GM12878 (cell line): Measurements from ENCODE around the gene RAD18. TPM values are rescaled to one million over a fixed set of nuclear protein-coding genes. Genes with fewer than 3 reads are reported as not detected.

Source experiments
- CEBPB ChIP-seq, 2 experiments: fragments of 150-350 bp in 1 of 2; IDR thresholded peaks; 2 replicates each; pipeline ENCODE4 v1.6.1; 2012 to 2014; ENCODE audit warnings: low read depth in 2 of 2, low read length in 2 of 2, borderline replicate concordance in 1 of 2, inconsistent platforms in 1 of 2
- EED ChIP-seq: sonication (generic); IDR thresholded peaks from 2 replicates; pipeline ENCODE4 v1.6.1; 2016; ENCODE audit warnings: antibody characterized with exemption, low read depth
- GATAD2B ChIP-seq: fragments of 450-650 bp; conservative IDR thresholded peaks from 2 replicates; pipeline ENCODE4 v1.6.1; 2017; ENCODE audit warnings: low read depth, mild to moderate bottlenecking, moderate library complexity
- JUNB ChIP-seq: IDR thresholded peaks from 2 replicates; pipeline ENCODE4 v1.6.1; 2016; ENCODE audit warnings: antibody characterized with exemption, mild to moderate bottlenecking
- MXI1 ChIP-seq: fragments of 150-350 bp; IDR thresholded peaks from 2 replicates; pipeline ENCODE4 v1.6.1; 2011; ENCODE audit warnings: low read depth, mild to moderate bottlenecking, inconsistent platforms, low read length, improper control_type of control experiment
- PML ChIP-seq: IDR thresholded peaks from 2 replicates; pipeline ENCODE4 v1.6.1; 2012; ENCODE audit warnings: low read length, inconsistent platforms
- TBL1XR1 ChIP-seq: IDR thresholded peaks from 2 replicates; pipeline ENCODE4 v1.6.1; 2012; ENCODE audit warnings: low read depth, low read length, improper control_type of control experiment
- TCF3 ChIP-seq: IDR thresholded peaks from 2 replicates; pipeline ENCODE4 v1.6.1; 2012; ENCODE audit warnings: low read depth, mild to moderate bottlenecking, low read length, borderline replicate concordance; ENCODE audit not compliant: insufficient read depth
- polyA plus RNA-seq, 11 experiments: library from polyadenylated mRNA; depleted of rRNA in 4 of 11; unstranded in 6 of 11; stranded (reverse) in 5 of 11; fragments of >200 nt; fragmentation: Nextera tagmentation in 4 of 11; fragmentation: Illumina TruSeq in 1 of 11; extraction: Ambion mirVana in 4 of 11; extraction: Trizol in 1 of 11; gene quantifications; 1 replicate in 1 of 11; 2 replicates in 10 of 11; pipeline versions ENCODE4 v1.2.1 to v1.2.3, GENCODE V29; 2011 to 2016; ENCODE audit warnings: inconsistent platforms in 2 of 11, missing spikeins in 2 of 11, low read depth in 1 of 11
- total RNA-seq, 4 experiments: library from RNA; depleted of rRNA in 3 of 4; stranded (reverse); fragments of >200 nt in 3 of 4; fragmentation: Illumina TruSeq in 1 of 4; extraction: Trizol in 1 of 4; gene quantifications; 2 replicates each; pipeline versions ENCODE4 v1.2.1 to v1.2.3, GENCODE V29; 2013 to 2021
- TF ChIP-seq, protein P1 (sequence below): fragments of 450-650 bp; formaldehyde crosslinking; IDR thresholded peaks from 2 replicates; pipeline ENCODE4 v1.5.0; 2022; ENCODE audit warnings: mild to moderate bottlenecking, missing genetic modification characterization
- TF ChIP-seq, protein P2 (sequence below): fragments of 450-650 bp; IDR thresholded peaks from 2 replicates; pipeline ENCODE4 v1.6.1; 2018; ENCODE audit warnings: mild to moderate bottlenecking, low read depth, moderate library complexity; ENCODE audit not compliant: partially characterized antibody
- TF ChIP-seq, protein P3 (sequence below): fragments of 450-650 bp; IDR thresholded peaks from 2 replicates; pipeline ENCODE4 v1.6.1; 2017; ENCODE audit warnings: mild to moderate bottlenecking, moderate library complexity
- TF ChIP-seq, protein P4 (sequence below): IDR thresholded peaks from 2 replicates; pipeline ENCODE4 v1.6.1; 2012; ENCODE audit warnings: mild to moderate bottlenecking, low read depth, low read length

RAD18 gene
- total and polyA plus RNA-seq, 10 of the 15 experiments (the other 5 are each of a cell fraction or from before 2014, with no cell fraction given) = 8.7 to 38.6 (median 19.2) TPM

DNA sequence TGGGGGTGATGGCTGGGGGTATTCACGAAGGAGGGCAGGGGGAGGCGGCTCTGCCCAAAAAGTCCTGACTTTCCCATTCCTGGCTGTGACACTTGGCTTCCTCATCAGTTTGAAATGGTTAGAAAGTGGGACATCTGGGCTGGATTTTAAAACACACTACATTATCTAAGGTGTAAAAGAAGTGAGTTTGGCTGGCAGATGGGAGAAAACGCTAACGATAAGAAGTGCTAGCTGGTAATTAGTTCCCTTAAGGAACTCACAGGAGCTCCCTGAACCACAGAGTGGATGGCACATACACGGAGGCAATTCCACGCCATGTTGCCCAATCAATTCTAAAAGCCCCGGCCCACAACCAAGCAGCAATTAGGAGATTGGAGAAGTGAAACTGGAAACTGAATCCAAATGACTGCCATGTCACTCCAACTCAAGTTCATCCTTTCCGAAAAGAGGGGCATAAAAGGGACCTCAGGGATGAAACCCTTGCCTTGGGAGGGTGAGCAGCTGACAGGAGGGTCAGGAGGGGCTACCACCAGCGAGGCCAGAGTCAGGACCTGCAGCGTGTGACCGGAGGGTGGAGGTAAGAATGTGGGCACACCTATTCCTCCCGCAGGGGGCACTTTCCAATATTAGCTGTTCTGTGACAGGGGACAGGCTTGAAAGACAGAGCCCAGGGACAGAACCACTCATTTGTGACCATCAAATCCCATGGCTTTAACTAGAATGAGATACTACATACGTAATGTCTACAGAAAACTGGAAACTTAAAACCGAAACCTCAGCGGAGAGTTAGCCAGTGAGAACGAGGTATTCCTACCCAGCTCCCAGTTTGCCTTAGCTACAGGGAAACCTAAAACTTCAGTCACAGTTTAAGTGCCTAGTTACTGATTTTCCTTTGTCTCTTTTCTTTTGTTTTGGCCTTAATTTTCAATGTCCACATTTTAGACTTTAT is 98.6 kb downstream of the RAD18 start (continued):
- TF ChIP-seq, protein P1, sequence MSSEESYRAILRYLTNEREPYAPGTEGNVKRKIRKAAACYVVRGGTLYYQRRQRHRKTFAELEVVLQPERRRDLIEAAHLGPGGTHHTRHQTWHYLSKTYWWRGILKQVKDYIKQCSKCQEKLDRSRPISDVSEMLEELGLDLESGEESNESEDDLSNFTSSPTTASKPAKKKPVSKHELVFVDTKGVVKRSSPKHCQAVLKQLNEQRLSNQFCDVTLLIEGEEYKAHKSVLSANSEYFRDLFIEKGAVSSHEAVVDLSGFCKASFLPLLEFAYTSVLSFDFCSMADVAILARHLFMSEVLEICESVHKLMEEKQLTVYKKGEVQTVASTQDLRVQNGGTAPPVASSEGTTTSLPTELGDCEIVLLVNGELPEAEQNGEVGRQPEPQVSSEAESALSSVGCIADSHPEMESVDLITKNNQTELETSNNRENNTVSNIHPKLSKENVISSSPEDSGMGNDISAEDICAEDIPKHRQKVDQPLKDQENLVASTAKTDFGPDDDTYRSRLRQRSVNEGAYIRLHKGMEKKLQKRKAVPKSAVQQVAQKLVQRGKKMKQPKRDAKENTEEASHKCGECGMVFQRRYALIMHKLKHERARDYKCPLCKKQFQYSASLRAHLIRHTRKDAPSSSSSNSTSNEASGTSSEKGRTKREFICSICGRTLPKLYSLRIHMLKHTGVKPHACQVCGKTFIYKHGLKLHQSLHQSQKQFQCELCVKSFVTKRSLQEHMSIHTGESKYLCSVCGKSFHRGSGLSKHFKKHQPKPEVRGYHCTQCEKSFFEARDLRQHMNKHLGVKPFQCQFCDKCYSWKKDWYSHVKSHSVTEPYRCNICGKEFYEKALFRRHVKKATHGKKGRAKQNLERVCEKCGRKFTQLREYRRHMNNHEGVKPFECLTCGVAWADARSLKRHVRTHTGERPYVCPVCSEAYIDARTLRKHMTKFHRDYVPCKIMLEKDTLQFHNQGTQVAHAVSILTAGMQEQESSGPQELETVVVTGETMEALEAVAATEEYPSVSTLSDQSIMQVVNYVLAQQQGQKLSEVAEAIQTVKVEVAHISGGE (CRISPR knock-in tag) = no peak
- TF ChIP-seq, protein P2, sequence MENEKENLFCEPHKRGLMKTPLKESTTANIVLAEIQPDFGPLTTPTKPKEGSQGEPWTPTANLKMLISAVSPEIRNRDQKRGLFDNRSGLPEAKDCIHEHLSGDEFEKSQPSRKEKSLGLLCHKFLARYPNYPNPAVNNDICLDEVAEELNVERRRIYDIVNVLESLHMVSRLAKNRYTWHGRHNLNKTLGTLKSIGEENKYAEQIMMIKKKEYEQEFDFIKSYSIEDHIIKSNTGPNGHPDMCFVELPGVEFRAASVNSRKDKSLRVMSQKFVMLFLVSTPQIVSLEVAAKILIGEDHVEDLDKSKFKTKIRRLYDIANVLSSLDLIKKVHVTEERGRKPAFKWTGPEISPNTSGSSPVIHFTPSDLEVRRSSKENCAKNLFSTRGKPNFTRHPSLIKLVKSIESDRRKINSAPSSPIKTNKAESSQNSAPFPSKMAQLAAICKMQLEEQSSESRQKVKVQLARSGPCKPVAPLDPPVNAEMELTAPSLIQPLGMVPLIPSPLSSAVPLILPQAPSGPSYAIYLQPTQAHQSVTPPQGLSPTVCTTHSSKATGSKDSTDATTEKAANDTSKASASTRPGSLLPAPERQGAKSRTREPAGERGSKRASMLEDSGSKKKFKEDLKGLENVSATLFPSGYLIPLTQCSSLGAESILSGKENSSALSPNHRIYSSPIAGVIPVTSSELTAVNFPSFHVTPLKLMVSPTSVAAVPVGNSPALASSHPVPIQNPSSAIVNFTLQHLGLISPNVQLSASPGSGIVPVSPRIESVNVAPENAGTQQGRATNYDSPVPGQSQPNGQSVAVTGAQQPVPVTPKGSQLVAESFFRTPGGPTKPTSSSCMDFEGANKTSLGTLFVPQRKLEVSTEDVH = no peak
- TF ChIP-seq TBL1XR1 (no peak), JUNB (no peak), CEBPB (IDR thresholded peaks at IDR 0.05; ENCODE audit: borderline replicate concordance in 1 of 2, low read depth in 2 of 2, low read length in 2 of 2) (no peak), EED (no peak), MXI1 (no peak), PML (no peak), GATAD2B (no peak), TCF3 (no peak)
- TF ChIP-seq, protein P3, sequence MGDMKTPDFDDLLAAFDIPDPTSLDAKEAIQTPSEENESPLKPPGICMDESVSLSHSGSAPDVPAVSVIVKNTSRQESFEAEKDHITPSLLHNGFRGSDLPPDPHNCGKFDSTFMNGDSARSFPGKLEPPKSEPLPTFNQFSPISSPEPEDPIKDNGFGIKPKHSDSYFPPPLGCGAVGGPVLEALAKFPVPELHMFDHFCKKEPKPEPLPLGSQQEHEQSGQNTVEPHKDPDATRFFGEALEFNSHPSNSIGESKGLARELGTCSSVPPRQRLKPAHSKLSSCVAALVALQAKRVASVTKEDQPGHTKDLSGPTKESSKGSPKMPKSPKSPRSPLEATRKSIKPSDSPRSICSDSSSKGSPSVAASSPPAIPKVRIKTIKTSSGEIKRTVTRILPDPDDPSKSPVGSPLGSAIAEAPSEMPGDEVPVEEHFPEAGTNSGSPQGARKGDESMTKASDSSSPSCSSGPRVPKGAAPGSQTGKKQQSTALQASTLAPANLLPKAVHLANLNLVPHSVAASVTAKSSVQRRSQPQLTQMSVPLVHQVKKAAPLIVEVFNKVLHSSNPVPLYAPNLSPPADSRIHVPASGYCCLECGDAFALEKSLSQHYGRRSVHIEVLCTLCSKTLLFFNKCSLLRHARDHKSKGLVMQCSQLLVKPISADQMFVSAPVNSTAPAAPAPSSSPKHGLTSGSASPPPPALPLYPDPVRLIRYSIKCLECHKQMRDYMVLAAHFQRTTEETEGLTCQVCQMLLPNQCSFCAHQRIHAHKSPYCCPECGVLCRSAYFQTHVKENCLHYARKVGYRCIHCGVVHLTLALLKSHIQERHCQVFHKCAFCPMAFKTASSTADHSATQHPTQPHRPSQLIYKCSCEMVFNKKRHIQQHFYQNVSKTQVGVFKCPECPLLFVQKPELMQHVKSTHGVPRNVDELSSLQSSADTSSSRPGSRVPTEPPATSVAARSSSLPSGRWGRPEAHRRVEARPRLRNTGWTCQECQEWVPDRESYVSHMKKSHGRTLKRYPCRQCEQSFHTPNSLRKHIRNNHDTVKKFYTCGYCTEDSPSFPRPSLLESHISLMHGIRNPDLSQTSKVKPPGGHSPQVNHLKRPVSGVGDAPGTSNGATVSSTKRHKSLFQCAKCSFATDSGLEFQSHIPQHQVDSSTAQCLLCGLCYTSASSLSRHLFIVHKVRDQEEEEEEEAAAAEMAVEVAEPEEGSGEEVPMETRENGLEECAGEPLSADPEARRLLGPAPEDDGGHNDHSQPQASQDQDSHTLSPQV = no peak
- TF ChIP-seq, protein P4, sequence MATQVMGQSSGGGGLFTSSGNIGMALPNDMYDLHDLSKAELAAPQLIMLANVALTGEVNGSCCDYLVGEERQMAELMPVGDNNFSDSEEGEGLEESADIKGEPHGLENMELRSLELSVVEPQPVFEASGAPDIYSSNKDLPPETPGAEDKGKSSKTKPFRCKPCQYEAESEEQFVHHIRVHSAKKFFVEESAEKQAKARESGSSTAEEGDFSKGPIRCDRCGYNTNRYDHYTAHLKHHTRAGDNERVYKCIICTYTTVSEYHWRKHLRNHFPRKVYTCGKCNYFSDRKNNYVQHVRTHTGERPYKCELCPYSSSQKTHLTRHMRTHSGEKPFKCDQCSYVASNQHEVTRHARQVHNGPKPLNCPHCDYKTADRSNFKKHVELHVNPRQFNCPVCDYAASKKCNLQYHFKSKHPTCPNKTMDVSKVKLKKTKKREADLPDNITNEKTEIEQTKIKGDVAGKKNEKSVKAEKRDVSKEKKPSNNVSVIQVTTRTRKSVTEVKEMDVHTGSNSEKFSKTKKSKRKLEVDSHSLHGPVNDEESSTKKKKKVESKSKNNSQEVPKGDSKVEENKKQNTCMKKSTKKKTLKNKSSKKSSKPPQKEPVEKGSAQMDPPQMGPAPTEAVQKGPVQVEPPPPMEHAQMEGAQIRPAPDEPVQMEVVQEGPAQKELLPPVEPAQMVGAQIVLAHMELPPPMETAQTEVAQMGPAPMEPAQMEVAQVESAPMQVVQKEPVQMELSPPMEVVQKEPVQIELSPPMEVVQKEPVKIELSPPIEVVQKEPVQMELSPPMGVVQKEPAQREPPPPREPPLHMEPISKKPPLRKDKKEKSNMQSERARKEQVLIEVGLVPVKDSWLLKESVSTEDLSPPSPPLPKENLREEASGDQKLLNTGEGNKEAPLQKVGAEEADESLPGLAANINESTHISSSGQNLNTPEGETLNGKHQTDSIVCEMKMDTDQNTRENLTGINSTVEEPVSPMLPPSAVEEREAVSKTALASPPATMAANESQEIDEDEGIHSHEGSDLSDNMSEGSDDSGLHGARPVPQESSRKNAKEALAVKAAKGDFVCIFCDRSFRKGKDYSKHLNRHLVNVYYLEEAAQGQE = no peak
